22Rv1 (cell line): Measurements from ENCODE around the gene MARCHF10.

Experiments used
- ZFX ChIP-seq: fragments of 450-650 bp; IDR thresholded peaks from 2 replicates; pipeline ENCODE4 v1.6.1; 2017; ENCODE audit warnings: antibody characterized with exemption, borderline replicate concordance
- TF ChIP-seq, protein P1 (sequence below): fragments of 450-650 bp; IDR thresholded peaks from 2 replicates; pipeline ENCODE4 v1.5.1; 2017; ENCODE audit warnings: mild to moderate bottlenecking

DNA sequence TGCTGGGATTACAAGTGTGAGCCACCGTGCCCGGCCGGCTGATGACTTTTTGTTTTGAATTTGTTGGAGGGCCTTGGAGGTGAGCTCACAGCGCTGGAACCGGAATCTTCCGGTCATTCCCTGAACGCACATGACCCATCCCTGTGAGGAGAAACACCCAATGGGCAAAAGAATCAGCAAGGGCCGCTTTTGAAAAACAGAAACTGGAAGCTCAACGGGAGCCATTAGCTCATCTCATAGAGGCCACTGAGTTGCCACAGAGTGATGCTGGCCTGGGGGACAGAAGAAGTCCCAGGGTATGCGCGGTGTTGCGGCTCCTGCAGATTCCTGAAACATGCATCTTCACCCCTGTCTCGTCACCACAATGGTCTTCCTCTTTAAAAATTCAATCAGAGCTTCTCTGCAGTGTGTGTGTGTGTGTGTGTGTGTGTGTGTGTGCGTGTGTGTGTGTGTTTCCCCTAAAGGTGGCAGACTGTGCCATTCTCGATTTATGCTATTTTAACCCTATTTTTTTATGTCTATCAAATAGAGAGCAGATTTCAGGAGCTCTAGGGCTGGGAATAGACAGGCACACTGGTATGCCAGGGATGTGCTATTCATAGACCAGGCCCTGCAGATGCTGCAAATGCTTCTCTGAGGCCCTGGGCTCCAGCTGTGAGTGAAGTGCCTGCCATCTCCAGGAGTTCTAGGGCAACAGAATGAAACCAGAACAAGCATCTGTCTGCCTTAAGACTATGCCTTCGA lies 68.3 kb downstream of the MARCHF10 start:
- TF ChIP-seq, protein P1, sequence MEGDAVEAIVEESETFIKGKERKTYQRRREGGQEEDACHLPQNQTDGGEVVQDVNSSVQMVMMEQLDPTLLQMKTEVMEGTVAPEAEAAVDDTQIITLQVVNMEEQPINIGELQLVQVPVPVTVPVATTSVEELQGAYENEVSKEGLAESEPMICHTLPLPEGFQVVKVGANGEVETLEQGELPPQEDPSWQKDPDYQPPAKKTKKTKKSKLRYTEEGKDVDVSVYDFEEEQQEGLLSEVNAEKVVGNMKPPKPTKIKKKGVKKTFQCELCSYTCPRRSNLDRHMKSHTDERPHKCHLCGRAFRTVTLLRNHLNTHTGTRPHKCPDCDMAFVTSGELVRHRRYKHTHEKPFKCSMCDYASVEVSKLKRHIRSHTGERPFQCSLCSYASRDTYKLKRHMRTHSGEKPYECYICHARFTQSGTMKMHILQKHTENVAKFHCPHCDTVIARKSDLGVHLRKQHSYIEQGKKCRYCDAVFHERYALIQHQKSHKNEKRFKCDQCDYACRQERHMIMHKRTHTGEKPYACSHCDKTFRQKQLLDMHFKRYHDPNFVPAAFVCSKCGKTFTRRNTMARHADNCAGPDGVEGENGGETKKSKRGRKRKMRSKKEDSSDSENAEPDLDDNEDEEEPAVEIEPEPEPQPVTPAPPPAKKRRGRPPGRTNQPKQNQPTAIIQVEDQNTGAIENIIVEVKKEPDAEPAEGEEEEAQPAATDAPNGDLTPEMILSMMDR: no peak
- no peak for TF ChIP-seq ZFX
